Fibroblast of skin of scalp (primary cell): ENCODE measurements around the gene STEEP1. TPM values are rescaled to one million over a fixed set of nuclear protein-coding genes. Genes with fewer than 3 reads are reported as not detected.

Source experiments
- DNase-seq: peaks from one replicate; pipeline ENCODE4 v3.0.0-alpha.2; 2013
- polyA plus RNA-seq, 2 experiments: library from polyadenylated mRNA; unstranded; fragments of 120-200 nt; gene quantifications; one replicate each; pipeline ENCODE4 v1.2.1, GENCODE V29; 2013; ENCODE audit not compliant: insufficient read length in 2 of 2

STEEP1 gene
- 14.9 TPM for polyA plus RNA-seq (2013, experiment 1 of 2; ENCODE audit: insufficient read length)
- 15.5 TPM for polyA plus RNA-seq (2013, experiment 2 of 2; ENCODE audit: insufficient read length)

DNA sequence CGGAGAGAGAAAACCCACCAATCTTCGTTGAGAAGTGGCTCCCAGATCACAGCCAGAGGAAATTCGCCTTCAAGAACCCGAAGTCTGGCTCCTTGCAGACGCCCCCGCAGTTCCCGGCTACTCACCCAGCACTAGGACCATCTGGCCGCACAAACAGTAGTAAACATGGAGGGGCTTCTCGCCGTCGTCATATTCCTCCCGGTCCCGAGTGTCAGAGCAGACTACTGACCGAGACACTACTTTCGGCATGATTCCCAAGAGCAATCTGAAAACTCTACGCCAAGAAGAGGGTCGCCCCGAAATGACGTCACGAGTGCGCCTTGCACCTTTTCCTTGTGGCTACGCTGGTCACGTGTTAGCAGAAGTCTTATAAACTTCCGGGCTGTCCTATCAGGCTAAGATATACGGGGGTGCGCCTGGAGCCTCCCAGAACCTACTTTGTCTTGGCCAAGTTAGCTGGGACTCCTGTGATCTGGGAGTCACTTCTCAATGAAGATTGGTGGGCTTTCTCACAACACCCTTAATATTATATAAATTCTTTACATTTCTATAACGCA lies at the start of gene STEEP1:
TSS of gene STEEP1 (minus strand) at position 303 of the 557 bp plus-strand sequence. CDS start at position 249, 54 bp downstream.
- DNase-seq, result peak; percentile 94

DNA sequence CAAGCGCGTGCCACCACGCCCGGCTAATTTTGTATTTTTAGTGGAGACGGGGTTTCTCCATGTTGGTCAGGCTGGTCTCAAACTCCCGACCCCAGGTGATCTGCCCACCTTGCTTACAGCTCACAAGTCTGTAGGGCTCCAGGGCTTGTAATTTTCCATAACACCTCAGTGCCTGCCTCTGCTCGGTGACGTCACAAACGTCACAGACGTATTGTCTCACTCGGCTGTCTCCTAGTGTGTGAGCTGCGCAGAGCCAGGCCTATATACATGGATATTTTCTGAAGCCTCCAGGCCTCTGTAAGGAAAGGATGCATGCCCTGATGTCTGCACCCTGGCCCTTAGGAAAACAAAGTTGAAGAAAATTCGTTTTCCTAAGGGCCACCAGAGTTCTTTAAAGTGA lies 49.6 kb upstream of the STEEP1 start:
- no peak for DNase-seq

DNA sequence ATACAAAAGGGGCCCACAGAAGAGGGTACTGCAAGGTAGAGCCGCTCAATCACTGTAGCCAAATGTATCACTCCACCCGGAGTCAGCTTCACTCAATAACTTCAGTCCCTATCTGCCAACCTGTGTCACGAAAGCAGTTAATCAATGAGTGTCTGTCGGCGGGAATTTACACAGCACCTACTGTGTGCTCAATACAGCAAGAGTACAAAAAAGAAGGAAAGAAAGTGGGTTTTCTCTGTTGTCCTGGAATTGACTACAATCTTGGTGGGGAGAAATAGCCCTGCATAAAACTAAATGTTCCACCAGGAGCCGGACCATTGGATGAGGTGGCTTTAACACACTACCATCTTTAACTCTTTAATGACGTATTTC lies 41.8 kb upstream of the STEEP1 start:
- DNase-seq, result no peak

DNA sequence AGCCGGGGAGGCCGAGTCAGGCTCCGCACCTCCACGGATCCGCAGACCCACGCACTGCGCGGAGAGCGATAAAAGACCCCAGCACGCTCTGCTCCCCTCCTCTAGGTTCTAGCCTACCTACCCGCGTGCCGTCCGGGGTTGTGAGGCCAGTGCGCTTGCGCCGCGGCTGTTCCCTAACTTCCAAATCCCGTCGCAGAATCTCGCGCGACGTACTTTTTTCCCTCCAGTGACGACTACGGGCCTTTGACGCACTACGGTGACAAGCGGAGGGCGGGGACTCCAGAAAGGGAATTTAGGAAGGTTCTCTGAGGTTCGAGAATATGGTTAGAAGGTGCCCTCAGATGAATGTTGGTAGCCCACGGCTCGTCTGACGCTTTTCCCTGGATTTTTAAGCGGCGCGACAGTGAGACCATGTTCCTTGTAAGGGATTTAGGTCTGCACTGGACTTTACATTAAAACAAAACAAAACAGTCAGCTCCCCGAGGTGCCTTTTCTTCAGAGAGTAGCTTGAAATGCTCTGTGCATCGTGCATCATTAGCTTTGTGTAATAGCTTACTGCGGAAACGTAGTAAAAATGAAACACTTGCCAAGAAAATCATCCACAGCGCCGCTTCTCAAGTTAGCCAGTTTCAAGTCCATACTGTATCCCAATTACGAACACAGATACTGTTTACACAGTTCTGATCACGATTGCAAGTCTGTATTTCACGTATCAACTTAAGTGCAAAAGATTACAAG lies 41.2 kb upstream of the STEEP1 start, which contains the start of gene NKRF:
TSS of gene NKRF (minus strand) at position 145 of the 738 bp plus-strand sequence.
- DNase-seq, result peak; percentile 92

DNA sequence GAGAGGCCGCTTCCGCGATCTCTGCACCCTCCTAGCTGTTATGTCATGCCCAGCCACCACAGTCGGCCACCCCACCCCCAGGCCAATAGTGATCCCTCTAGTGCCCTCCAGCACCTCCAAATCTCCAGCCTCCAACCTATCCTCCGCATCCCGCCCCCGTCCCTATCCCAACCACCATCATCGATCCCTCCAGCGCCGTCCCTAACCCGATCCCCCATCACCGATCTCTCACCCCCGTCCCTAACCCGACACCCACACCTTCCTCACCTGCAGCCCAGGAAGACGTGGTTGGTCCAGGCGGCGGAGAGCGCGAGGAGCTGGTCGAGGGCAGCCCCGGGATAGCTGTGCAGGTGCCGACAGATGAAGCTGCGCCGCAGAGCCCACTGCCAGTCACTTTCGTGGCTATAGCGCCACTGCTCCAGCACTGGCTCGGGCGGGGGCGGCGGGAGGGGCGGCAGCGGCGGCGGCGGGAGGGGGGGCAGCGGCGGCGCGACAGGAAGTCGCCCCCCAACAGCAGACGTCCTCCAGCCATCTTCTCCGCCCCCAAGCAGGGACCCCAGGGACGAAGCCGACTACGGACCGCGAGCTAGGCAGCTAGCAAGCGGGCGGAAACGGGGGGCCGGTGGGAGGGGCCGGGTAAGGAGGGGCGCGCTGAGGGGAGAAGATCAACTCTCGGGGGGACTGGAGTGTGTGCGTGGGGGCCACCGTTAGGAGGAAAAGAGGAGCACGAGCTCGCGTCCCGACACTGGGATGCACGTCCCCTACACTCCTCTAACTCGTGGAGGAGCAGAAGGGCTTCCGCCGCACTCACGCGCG lies 40.5 kb upstream of the STEEP1 start:
- DNase-seq, result peak; percentile 4

DNA sequence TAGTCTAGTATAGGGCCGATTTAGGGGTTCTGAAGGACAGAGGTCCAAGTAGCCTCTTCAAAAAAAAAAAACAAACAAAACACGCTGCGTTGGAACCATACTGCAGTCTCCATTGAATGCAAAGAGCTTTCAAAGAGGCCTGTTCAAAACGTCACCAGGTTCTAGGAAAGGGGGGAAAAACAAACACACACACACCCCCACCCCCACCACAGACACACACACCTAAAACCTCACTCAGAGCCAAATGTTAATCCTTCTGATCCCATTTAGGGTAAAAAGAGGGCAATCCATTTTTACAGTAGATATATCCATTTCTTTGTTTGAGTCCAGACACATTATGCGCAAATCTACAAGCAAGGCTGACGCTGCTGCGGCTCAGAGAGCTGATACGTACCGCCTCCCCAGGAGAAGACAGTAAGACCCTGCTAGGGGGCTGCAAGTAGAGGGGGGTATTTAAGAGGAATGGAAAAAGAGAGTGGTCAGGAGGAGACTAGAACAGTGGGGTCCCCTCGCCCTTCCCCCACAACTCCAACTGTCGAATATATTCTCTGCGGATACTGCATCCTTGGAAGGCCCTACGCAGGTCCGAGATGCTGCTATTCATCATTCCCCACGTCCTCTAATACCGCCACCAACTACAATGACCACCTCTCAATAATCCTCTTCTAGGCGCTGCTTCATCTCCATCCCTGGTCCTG lies 39.7 kb upstream of the STEEP1 start:
- no peak for DNase-seq

DNA sequence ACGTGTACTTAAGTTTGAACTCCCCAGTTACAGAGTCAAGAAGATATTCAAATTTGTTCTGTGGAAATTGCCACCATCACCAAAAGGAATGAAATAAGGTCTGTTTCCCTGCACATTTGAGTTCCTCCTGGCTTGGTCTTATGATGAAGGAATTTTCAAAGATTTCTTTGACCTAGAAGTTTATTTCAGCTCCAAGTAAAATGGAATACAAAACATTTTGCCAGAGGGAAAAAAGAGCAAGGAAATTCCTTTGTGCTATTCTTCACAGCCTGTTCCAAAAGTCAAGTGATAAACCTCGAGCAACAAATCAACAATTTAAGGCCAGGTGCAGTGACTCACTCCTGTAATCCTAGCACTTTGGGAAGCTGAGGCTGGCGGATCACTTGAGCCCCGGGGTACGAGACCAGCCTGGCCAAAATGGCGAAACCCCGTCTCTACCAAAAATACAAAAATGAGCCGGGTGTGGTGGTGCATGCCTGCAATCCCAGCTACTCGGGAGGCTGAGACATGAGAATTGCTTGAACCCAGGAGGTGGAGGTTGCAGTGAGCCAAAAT lies 37.6 kb upstream of the STEEP1 start:
- DNase-seq, result no peak

DNA sequence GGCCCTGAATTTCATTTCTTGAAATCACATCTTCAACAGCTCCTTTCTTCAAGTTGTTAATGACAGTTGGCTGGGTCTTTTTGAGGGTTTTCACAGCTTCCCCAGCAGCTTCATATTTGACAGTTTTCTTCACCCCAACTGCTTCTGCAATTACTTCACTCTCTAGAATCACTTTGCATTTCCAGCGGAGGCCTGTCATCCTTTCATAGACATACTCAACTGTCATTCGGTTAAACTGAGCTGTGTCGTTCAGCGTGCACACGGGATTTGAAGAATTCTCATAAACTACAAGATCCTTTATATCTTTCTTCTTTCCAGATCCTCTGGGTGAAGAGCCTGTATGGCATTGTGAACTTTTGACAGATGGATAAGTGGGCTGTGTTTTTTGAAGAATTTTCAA lies 24.6 kb upstream of the STEEP1 start:
- DNase-seq, result no peak

DNA sequence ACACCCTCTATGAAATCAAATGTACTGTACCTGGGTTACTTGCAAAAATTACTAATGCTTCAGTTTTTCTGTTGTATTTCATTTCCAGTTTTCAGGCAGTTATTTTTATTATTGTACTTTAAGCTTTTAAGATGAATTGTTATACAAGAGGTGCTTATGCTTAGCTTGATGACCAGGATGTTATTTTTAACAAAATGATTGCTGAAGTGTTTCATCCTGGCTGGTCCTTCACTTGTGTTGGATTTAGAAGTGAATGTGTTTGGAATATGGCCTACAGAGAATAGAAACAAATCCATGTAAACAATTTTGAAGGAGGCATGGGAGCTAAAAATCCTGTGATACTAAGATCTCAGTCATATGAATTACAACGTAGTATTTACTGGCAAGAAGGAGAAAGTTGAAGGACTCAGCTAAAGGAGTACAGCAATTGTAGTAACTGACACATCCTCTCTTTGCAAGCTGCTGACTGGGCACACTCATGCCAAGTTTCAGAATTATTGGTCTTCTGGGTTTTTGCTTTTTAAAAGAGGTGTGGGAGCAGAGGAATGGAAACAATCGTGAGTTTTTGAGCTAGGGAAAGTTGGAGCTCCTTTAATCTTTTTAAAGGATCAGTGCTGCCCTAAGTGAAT lies 18.3 kb upstream of the STEEP1 start:
- no peak for DNase-seq

DNA sequence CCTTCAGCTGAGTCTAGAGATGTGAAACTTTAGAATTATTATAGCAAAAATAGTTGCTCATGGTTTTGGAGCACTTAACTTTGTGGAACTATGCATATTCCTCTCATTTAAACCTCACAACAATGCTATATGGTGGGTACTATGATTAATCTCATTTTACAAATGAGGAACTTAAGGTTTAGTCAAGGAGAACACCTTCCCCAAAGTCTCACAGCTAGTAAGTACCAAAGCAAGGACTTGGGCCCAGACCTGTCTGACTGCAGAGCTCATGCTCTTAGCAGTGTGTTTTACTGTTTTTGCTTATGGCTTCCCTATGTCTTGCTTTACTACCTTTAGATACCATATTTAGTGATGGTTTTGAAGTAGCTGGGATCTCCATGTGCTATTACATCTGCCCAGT lies 14.2 kb upstream of the STEEP1 start:
- DNase-seq, result no peak

DNA sequence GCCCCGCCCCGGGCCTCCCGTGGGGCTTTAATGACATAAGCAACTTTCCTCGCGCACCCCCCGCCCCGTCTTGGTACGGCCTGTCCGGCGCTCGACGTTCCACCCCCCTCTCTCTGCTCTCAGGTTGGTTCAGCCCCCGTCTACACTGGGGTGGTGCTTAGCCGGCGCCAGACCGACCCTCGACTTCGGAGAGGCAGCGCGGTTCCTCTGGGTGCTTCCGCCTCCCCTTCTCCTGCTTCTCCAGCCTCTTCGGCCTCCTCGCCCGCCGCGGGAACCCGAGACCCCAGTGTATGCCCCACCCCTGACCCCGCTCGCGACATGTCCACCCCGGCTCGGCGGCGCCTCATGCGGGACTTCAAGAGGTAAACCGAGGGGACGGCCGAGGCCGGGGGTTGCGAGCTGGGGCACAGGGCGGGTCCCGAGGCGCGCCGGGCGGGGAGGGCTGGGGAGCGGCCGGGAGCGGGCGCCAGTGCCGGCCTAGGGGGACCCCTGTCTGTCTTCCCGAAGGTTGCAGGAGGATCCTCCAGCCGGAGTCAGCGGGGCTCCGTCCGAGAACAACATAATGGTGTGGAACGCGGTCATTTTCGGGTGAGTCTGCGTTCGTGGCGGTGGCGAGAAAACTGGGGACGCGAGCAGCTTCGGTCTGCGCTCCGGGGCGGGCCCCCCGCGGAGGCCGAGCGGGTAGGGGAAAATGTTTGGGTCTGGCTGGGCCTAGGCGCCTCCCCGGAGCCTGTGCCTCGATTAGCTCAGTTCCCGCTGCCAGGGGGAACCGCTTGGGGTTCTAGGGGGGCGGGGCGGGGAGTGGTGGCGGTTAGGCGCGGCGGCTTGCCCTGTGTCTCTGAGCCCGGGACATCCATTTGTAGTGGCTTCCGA lies 9.4 kb upstream of the STEEP1 start, which contains the start of gene UBE2A:
TSS of gene UBE2A (plus strand) at position 170 of the 873 bp plus-strand sequence. CDS start at position 319, 149 bp downstream.
- peak; percentile 93 for DNase-seq

DNA sequence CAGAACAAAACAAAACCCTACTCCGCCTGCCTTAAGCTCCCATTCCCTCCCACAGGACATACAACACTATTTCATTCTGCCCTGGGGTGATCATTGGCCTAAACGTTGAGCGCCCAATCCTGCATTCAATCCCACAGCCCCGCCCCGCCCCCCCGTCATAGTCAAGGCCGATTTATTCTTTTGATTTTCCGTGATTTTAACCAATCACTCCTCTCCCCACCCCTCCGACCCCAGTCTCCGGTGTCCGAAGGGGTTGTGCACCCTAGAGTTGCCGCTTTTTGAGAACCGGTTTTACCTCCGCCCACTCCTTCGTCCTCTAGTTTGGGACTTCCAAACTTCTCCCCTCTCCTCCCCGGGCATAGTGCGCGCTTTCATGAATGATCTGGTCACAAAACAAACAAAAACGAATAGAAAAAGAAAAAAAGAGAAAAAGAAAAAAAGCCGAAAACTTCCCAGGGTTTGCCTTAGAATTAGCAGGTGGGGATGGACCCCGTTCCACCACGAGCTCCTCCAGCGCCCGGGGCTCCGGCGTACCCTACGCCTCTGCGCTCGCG lies 8.7 kb upstream of the STEEP1 start:
- DNase-seq, result peak; percentile 23

DNA sequence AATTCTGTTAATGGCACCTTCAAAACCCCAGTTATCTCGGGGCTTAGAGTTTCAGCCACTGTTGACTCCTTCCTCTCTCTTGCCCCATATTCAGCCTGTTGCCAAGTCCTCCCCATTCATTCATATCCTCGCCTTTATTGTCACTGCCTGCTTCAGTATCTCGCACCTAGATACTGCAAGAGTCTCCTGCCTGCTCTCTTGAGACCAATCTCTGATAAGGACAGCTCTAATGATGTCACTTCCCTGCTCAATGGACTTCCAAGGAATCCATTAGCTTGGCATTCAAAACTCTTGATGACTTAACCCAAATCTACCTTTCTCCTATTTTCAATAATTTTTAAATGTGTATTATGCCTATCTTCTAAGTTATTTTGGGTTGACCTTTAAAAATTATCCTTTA lies 8.0 kb upstream of the STEEP1 start:
- DNase-seq, result no peak

DNA sequence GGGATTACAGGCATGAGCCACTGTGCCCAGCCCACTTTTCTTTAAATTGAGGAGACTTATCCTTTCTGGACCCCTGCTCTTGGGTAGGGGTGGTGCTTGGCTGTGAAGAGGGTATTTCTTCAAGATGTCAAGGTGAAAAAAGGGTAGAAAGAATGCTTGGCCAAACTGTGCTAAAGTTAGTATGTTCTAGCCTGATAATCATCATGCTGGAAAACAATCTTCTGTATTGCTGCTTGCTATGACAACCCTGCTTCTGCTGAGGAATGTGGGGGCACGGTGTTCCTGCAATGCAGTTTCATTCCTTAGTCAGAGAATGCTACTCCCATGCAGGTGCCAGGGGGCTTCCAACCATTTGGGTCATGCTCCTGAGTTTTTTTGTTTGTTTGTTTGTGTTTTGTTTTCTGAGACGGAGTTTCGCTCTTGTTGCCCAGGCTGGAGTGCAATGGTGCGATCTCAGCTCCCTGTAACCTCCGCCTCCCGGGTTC lies 5.2 kb upstream of the STEEP1 start:
- DNase-seq, result no peak

DNA sequence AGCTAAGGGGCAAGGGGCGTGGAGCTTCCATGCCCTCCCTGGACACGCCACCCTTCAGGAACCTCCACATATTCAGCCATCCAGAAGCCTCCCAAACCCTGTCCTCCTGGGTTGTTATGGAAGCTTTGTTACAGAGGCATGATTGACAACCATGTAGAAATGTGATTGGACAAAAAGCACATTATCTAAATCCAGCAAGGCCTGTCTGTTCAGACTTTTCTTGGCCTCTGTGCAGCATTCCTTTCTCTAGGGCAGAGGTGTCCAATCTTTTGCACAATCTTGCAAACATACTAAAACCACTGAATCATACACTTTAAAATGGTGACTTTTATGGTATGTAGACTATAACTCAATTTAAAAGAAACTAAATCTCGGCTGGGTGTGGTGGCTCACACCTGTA lies 12.7 kb downstream of the STEEP1 start:
- peak; percentile 18 for DNase-seq

DNA sequence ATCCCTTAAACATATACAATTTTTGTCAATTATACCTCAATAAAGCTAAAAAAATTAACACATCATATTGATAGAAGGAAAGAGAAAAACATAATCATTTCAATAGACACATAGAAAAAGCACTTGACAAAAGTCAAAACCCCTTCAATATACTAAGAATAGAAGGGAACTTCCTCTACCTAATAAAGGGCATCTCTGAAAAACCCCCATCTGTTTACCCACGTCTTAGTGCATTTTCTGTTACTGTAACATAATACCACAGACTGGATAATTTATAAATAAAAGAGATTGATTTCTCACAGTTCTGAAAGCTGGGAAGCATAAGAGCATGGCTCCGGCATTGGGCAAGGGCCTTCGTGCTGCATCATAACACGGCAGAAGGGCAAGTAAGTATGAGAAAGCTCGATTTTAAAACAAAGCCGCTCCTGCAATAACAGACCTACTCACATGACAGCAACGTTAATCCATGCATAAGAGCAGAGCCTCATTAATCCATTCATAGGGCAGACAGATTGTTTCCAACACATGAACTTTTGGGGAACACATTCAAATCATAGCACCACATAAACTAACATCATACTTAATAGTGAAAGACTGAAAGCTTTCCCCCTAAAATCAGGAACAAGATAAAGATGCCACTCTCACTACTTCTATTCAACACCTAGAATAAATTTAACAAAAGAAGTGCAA lies 15.7 kb downstream of the STEEP1 start:
- DNase-seq, result no peak

DNA sequence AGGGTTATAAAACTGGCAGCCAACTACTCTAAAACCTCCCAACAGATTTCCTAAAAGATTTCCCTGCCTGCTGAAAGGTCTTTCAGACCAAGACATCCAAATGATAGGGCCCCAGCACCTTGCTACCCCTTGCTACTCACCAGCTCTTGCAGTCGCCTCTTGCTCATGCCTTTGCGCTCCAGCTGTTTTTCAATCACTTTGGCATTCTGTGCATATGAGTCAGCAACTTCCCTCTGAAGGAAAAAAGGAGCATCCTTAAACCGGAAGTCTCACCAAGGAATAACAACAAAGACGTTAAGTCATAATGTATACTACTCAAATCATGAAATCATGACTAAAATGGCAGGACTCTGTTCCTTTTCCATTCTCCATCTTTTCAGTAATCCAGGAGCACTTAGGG lies 24.0 kb downstream of the STEEP1 start:
- DNase-seq, result peak; percentile 75

DNA sequence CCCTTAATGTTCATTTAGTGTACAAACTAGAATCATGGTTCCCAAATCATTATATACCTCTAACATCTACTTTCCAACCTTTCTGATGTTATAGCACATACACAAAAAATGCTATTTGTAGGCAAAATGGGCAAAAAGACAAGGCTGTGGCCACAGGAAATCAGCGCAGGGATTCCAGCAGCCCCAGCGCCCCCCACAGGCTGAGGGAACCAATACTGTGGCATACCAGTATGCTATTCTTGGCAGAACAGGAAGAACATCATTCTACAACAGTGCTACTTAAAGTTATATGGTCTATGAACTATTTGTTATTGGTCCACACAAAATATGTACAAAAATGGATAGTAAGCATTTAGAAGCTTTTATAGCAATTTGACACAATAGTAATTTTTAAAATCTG lies 25.3 kb downstream of the STEEP1 start:
- no peak for DNase-seq

DNA sequence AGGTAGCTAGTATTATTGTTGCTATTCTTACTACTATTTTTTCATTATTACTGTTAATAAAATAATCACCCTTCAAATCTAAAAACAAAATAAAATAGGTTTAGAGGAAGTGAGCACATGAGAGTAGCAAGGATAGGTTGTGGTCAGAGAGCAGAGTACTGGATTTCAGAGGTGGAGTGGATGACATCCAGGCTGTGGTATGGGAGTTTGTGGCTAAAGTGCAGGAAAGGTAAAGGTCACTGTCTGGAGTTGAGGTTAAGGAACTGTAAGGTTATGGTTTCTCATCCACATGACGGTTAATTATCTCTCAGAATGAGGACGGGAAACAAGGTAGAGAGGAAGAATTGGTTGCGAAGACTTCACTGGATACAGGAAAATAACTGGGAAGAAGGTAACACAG lies 27.7 kb downstream of the STEEP1 start:
- DNase-seq, result no peak
